Activated gamma-delta T cell (primary cell): Measurements from ENCODE around the gene NUAK1.

Source experiments
- DNase-seq: peaks from one replicate; lab custom pipeline; 2025; lab: John Stamatoyannopoulos, UW

Gene NUAK1

DNA sequence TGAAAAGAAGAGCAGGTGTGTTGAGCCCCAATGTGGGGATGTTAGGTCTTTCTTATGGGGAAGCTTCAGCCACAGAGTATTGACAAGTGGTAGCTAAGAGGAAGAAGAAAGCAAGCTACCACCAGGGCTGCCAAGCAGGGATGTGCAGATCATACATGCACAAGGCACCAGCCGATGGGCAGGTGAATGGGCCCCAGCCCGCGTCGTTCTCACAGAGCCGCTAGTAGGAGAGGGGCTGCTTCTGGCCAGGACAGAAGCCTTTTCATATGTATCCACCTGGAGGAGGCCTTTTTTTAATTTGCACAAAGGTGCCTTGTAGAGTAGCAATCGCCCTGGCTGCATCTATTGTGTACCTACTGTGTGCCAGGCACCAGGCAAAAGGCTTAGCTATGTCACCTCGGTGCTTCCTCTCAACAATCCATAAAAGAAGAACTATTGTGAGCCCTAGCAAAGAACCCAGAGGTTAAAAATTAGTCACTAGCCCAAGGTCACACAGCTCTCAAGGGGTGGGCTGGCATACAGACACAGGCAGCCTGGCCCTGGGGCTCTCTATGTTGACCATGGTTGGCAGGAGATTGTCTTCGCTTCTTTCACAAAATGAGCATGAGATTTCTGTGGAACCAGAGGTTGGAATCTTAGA is 8.2 kb downstream of the NUAK1 start:
- DNase-seq: no peak

DNA sequence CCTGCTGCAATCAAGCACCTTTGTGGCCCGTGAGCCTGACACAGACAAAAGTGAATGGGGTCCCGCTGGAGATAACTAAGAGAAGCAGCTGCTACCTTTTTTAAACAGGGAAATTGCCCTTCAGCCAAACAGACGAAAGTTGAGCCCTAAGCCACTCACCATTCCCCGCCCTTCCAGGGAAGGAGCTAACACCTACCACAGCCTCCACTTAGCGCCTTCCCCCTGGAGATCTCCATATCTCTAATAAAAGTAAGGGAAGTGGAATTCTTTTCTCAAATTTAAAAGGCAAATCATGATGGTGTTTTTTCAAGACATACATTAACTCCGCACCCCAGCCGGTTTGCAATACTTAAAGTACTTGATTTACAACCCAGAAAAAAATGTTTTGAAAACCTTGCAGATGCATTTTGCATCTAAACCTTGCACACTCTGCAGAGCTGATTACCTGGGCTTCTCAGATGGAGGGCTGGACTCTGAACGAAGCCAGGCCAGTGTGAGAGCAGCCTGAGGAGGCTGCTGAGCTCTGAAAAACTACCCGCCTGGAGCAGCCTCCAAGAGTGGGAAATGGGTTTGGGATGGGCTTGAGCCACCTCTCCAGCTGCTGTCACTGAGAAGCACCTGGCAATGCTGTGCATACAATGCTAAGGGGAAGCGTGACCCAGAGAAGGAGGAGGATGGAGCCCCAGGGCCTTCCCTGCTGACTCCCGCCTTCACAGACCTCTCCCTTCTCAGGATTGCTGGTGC is 10.0 kb downstream of the NUAK1 start:
- no peak for DNase-seq

DNA sequence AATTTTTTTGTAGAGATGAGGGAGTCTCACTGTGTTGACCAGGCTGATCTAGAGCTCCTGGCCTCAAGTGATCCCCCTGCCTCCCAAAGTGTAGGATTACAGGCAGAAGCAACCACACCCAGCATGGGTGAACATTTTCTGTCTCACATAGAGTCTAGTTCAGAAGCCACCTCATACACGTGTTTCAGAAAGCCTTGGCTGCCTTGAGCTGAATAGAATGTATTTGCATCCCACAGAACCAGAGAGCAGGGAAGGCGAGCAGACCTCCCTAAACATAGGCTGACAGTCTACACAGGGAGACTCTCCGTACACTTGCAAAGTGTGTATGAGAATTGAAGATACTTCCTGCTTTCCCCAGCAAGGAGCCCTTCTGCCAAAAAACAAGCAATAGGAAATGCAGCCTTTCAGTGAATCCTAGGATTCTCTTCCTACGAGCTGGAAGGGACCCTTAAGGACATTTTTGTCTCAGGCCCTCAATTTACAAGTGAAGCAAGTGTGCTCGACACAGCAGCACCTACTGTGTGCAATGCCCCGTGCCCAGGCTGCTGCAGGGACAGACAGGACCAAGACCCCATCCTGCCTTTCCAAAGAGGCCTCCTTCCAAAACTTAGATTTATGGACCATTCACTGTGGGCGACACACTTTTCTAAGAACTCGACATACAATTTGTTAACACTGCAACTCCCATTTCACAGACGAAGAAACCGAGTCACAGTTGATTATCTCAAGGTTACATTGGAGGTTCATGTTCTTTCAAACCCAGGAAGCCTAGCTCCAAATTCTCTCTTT is 11.2 kb downstream of the NUAK1 start:
- no peak for DNase-seq

DNA sequence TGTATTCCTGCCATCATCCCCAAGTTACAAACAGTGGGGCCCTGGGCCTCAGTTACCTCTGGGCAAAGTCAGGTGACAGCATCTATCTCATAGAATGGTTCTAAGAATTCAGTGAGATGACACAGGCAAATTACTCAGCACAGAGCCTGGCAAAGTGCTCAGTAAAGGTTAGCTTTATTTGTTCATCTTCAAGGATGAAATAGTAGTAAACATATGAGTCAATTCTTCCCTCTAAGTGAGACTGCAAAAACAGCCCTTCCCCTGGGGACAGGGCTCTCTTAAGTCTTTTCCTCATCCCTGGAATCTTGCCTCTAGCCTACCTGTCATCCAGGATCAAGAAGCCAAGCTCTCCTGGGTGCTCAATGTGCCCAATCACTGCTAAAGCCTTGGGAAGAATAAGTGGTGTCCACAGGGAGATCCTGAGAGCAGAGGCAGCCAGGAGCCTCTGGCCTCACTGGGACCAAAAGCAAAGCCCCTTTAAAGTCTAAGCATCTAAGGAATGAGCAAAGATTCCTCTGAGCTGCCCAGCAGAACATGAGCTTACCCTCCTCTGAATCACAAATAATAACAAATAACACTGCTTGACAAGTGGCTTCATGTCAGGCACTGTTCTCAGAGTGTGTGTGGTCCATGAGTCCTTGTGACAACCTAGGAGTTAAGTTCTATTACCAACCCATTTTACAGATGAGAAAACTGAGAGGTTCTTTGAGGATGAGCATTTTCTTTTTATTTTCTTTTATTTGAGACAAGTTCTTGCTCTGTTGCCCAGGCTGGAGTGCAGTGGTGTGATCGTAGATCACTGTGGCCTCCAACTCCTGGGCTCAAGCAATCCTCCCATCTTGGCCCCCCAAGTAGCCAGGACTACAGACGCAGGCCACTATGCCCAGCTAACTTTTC is 12.1 kb downstream of the NUAK1 start:
- no peak for DNase-seq

DNA sequence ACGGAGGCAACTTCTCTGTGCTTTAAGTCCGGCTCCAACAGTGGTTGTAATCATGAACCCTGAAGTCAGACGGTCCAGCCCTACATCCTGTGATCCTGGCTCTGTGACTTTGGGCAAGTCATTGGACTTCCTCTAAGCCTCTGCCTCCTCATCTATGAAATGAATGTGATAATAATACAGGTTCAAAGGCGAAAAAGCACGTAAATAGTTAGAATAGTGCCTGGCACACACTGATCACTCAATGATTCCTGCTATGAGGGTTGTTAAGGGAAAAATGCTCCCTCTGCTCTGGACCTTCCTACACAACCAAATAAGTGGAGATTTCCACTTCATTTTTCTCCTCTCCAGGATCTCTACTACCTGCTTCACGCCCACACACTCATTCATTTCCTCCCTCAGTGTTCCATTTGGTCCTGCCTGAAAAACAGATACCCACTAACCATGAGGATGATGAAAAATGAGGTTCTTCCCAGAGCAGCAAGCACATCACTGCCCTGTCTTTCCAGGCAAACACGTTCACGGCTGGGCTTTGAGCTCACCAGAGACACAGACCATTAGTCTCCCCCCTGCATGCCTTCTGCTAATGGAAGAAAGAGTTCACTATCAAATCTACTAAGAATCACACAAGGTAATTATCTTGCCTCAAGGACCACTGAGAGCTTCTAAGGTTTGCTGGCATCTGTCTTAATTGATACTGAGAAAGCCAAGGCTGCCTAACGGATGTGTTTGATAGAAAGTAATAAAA is 13.2 kb downstream of the NUAK1 start:
- DNase-seq: no peak

DNA sequence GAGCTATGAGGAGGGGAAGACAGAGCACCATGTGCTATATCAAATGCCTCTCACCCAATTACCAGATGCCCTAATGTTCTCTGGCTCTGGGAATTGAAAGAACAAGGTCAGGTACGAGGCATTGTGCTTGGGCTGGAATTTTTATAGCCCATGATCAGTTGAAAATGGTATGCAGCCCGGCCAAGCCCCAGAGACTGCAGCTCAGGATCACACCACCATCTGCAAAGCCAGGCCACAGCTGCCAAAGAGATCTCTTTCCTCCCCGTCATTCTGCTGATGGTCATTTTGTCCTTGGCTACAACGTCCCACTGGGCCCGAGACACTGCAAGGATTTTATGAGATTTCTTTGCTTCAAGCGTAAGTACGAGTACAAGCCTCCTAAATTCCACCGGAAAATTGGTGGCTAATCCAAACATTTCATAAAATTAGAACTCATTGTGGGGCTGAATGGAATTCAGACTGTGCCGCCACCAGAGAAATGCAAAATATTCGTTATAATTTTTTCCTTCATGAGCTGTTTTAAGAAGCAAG is 15.1 kb downstream of the NUAK1 start:
- DNase-seq: no peak

DNA sequence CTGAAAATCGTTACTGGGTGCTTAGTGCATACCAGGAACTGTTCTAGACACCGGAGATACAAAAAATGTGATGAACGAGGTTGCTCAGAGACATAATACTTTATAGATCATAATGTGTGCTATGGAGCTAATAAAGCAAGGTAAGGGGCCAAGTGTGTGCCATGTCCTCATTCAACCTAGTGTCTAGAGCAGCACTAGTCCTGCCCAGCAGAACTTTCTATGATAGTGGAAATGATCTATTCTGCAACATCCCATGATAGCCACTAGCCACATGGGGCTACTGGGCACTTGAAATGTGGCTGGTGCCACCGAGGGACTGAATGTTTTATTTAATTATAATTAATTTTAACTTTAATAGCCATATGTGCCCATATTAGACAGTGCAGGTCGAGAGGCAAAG is 15.6 kb downstream of the NUAK1 start:
- no peak for DNase-seq

DNA sequence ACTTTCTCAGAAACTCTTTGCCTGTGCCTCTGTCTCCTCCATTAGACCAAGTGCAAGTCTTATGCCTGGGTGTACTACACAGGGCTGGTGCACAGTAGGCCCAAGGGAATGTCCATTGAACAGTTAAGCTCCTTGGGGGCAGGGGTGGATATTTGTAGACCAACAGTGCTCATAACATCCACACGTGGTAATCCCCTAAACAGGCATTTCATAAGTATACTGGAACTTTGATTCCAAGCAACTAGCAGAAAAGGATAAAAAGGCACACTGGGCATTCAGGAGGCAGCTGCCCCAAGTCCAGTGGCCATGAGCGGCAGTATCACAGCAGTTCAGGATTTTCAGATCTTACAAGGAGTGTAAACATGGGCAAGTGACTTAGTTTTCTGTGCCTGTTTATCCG is 16.8 kb downstream of the NUAK1 start:
- no peak for DNase-seq

DNA sequence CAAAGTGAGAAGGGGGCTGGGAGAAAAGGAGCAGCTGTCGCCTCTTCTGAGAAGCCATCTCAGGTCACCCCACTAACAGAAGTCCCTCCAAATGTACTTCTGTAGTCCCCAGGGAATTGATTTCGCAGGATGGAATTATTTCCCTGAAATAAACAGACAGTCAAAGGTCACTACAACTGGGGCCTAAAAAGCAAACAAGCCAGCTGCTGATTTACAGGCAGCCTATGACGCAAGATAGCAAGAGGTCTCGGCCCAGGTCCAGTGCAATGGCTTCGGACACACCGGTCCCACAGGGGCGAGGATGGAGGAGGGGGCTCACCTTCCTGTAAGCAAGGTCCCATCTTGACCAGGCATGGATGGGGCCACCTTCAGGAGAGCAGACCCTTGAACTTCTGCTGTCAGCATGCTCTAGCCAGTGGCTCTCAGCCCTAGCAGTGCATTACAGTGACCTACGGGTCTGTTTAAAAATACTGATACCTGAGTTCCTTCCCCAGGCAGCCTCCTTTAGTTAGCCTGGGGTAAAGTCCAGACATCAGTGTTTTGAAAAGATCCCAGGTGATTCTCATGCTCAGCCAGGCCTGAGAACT is 18.1 kb downstream of the NUAK1 start:
- no peak for DNase-seq

DNA sequence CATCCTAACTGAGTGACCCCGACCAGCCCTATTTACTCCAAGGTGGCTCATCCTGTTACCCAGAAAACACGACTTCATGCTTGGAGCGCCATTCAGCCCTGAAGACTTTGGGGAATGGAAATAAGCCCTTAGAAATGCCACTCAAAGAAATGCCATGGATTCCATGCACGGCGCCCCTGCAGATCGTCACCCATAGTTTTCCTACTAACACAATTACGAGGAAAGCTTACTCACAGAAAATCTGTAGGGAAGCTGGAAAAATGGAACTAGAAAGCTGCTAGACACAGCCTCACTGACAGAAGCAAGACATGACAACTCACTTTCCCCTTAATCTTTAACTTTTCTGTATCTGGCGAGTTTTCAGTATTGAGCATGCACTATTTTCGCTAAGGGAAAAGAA is 19.5 kb downstream of the NUAK1 start:
- no peak for DNase-seq

DNA sequence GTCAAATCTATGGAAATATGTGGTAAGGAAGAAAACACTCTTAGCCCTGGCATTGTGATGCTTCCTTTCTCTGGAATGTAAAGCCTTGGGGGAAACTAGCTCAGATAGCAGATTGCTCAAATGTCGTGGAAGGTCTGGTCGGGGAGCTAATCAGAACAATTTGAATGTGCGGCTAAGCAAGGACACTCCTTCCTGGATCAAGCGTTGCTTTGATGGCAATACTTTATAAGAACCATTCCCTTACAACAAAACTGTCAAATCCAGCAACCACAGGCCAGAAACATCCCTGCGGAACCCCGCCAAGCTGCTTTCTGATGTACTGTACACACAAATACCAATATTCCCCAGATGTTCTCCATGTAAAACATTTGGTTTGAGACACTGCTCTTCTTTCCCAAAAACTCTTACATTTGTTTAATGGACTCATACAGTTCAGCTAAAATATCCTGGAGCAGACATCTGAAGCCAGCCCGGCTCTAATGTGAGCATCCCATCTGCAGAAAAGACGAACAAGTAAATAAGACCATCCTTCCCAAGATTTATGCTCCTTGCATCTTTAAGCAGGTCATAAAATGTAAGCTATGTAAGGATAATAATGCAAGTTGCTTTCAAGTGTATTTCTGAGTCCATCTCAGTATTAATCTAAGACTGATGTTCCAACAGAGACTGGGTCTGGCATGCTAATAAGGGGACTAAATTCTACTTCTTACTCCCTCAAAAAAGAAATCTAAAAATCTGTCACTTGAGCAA is 20.2 kb downstream of the NUAK1 start:
- DNase-seq: no peak

DNA sequence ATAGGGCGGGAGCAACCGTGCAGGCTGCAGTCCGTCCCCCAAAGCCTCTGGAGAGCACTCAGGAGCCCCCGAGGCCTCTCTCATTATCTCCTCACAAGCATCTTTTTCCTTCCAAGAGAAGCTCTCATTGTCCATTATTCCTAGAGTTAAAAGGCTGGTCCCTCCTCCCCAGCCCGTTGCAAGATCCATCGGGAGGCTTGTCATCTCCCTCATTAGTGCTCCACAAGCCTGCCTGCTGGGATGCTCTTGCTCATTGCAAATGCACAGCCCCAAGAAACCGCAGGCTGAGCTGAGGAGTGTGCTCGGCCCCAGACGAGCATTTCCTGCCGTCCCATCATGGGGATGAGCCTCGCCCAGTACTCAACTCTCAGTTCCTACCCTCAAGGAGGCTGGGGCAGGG is 23.3 kb downstream of the NUAK1 start:
- DNase-seq: no peak

DNA sequence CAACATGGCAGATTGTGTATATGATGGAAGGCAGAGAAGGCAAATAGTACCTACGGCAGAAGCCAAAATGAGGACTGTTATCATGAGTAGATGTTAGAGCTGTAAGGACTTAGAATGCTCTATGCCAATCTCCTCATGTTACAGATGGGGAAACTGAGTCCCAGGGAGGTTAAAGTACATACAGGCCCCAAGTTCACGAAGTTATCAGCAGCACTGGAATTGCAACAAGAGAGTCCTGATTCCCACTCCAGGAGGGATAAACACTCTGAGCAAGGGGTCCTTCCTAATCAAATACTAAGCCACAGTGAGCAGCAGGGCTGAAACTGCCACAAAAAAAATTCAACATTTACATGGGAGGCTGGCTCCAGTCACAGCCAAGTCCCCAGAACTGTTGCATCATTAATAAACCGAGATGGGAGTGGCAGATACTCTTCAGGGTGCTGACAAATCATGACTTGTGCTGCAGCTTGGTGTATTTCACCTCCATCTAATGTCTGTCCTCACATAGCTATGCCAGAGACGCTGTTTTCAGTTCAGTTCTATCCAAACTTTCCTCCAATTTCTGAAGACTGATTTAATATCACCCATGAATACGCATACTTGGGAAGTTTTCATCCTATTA is 24.2 kb downstream of the NUAK1 start:
- no peak for DNase-seq

DNA sequence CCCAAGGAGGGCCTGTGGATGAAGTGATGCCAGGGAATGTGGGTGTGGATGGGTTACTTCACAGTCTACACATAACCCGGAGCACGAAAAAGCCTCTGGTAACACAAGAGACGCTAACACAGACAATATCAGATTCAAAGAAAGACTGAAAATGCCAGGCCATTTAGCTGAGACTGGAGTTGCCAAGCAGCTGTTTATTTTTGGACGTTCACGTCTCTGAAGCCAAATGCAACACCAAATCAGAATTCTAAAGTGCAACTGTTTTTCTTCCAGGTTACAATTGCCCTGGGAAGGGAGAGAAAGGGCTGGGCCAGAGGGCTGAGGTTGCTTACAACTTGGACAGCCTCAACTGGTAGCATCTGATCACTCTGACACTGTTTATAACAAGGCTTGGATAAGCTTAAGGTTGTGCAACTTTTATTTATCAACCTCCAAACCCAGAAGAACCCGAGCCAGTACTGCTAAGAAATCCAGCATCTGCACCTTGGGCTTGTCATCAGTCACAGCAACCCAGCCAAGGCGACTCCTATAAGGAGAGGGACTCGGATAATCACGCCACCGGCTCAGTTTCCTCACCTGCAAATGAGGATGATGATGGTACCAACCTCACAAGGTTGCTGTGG is 24.8 kb downstream of the NUAK1 start:
- DNase-seq: no peak

DNA sequence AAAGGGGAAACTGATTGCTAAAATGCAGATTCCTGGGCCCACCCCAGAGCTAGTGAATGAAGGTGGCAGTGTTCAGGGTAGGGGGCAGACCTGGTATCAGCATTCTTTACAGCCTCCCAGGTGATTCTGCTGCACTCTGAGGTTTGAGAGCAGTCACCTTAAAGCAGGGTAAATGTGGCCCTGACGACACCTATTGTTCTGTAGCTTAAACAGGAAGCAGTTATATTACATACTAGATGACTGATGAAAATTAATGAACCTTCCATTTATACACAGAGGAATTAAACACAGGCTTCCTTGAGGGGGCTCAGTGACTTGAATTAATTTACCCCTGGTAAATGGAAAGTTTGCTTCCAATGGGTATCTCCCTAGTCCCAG is 25.3 kb downstream of the NUAK1 start:
- no peak for DNase-seq

DNA sequence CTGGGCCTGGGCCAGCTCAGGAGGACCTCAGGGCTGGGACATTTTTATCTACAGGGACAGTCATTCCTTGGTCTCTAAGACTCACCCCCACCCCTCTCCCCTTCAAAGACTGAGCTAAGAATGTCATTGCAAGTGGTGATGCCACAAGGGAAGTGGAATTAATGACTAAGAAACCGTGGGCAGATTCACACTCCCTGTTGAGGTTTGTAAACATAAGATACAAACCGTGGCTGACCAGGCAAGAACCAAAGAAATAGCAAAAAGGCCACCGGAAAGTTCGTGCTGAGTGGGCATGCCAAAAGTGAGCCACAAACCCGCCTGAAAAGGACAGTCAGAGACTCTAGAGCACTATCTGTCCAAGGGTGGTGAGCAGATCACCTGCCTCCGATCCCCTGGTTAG is 25.7 kb downstream of the NUAK1 start:
- DNase-seq: no peak

DNA sequence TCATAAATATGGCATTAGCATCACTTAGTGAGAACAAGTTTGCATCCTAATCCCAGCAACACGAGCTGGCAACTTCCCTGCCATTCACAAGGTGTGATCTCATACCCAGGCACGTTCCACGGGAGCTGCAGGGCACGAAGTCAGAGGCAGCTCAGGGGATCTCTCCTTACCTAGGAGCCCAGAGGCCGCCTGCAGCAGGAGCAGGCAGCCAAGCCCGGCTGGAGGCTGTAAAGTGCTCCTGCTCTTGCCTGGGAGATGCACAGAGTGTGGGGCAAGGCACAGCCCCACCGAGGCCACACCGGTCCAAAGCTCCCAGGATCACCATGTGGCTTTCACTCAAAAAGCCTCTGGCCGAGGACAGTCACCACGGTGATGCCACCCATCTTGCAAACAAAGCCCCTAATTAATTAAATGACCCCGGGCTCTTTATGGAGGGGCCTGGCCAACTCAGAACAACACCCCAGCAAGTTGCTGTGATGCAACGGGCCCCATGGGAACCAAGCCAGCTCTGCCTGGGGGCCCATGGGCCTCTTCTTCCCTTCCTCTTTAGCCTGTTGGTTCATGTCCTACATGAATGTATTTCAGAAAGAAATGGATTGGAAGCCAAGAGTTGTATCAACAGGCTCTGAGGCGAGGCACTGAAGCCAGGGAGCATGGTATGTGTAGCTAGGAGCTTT is 26.5 kb downstream of the NUAK1 start:
- no peak for DNase-seq

DNA sequence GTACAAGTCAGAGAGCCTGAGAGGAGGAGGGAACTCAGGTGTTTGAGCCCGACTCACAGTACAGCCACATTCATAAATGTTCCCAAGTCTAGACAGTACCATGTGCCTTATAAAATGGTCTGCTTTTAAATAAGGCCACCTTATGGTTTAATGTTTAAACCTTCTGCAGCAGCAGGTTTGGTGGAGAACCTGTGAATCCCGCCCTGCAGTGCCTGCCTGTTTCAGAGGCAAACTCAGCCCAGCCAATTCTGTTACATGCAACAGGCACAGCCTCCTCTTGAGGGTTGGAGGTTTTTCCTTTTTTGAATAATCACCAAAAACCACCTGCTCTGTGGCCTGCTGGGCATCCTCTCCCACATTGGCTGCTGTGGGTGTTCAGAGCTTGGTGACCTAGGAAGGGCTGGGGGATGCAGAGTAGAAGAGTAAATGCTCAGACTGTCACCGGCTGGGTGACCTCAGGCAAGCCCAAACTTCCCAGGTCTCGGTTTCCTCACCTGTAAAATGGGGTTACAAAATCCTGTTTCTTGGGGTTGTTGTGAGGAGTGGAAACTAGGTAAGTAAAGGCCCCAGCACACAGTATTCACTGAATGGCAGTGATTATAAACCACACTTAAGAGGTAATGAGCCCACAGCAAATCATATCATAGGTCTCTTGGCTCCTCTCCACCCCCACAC is 28.0 kb downstream of the NUAK1 start:
- DNase-seq: no peak
